Effector CD8-positive, alpha-beta T cell (primary cell): ENCODE measurements around the gene ZCCHC18.

Source experiments
- DNase-seq: peaks from one replicate; lab custom pipeline; 2025; lab: John Stamatoyannopoulos, UW

ZCCHC18 gene

DNA sequence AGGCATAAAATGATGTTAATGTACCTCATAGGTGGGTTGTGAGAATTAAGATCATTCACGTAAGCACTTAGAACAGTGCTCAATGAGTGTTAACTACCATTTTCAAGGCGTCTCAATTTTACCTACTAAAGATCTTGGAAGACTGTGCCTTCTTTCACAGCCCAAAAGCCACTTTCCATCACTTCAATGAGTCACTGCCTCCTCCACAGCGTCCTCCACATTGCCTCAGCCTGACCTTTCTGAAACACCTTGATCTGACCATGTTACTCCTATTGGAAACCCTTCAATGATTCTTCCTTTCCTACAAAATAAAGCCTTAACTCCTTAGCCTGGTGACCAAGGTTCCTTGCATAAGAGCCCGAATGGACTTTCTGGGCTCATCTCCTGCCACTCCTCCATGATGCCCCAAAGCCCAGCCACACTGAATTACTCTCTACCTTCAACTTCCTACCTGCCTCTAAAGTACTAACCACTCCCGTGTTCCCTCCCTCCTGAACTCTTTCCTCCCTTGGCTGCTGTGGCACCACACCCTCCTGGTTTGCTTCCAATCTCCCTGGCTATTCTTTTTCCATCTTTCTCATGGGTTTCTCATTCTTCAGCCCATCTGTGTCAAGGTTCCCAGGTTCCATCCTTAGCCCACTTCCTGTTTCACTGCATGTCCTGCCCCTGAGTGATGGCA is 22.4 kb downstream of the ZCCHC18 start:
- DNase-seq = no peak

DNA sequence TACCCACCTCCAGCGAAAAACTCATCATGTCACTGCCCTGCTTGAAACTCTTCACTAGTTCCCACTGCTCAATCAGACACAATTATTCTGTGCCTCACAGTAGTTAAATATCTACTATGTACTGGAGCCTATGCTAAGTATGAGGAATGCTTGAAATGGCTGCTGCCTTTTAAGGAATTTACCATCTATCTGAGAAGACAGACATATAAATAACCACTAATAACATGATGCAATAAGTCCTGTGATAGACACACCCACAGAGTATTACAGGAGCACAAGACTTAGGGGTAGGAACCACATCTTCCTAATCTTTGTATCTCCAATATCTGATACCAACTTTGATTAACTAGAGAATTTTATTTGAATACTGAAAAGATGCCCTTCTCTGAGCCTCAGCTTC is 23.4 kb downstream of the ZCCHC18 start:
- DNase-seq = no peak

DNA sequence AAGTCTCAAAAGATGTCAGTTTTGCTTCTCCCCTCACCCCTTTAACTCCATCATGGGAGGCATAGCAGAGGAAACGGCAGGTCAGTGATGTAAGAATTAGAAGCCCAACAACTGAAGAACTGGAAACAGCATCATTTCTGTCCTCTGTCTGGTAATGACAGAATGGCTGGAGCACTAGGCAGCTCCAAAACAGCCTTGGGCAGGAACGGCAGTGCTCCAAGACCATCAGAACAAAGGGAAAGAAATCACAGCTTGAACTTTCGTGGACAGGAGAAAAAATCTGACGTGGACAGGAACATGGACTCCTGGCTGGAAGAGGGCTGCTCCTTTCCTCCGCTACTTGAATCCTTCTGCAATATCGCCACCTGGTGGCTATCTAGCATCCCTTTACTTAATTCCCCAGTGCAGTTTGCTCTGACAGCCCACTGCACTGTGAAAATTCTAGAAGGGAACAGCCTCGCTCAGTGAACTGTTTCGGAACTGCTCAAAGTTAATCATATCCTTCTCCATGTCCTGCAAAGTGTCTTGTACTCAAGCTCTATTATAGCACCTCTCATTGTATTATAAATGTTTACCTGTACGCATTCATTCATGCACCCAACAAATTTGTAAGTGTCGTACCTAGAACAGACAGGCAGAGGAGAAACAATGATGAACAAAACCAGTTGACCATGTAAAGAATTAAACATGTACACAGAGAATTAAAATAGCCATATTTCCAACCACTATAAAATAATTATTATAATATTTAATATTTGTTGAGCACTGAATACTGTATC is 24.1 kb downstream of the ZCCHC18 start:
- peak; percentile 40 for DNase-seq

DNA sequence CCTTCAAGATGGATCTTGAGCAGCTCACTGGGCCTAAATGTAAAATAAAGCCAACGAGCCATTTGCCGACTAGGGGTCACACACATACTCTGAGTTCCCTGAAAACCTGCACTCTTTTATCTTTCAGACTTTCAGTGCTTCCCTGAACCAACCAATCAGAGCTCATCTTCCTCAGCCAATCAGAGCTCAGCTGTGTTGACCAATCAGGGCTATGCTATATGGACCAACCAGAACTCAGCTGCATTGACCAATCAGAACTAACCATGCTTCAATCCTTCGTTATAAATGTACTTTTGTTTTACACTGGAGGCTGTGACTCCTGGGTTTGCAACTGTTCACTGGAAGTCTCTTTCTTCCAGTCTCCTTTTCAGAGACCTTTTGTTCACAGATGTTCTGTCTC is 25.2 kb downstream of the ZCCHC18 start:
- DNase-seq = no peak

DNA sequence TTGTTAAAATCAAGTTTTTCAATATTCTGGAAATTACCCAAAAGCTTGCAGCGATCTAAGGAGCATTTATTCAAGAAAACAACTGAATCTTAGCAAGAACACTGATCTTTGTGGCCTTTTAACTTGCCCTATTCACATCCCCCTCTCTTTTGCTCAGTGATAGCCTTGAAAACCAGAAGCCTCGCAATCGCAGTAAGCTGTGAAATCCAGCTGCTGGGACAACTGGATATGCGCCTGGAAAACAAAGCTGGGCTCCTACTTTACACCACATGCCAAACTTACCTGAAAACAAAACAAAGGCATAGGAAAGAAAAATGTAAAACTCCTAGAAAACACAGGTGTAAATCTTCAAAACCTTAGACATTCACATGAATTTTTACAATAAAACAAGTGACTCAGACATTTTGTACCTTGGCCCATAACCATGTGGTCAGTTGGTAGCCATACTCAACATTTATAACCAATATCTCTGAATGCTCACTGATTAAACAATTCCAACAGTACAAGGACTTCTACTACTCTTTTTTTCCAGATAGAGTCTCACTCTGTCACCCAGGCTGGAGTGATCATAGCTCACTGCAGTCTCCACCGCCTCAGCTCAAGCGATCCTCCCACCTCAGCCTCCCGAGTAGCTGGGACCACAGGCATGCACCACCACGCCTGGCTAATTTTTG is 28.9 kb downstream of the ZCCHC18 start:
- DNase-seq = no peak

DNA sequence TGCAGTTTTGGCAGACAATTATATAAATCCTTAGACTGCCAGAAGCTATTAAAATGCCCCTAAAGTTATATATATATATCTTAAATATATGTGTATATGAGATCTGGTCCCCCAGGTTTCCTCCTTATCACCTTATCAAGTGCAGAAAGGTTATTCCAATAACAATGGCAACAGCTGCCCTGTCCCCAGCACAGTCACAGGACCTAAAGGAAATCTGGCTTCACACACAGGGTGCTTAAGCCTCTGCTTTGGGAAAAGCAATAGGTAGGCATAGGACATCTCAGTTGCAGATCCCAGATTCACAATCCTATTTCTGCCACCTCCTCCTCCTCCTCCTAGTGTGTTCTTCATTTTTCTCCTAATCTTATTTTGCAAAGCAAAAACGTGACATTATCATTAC is 38.7 kb downstream of the ZCCHC18 start:
- no peak for DNase-seq

DNA sequence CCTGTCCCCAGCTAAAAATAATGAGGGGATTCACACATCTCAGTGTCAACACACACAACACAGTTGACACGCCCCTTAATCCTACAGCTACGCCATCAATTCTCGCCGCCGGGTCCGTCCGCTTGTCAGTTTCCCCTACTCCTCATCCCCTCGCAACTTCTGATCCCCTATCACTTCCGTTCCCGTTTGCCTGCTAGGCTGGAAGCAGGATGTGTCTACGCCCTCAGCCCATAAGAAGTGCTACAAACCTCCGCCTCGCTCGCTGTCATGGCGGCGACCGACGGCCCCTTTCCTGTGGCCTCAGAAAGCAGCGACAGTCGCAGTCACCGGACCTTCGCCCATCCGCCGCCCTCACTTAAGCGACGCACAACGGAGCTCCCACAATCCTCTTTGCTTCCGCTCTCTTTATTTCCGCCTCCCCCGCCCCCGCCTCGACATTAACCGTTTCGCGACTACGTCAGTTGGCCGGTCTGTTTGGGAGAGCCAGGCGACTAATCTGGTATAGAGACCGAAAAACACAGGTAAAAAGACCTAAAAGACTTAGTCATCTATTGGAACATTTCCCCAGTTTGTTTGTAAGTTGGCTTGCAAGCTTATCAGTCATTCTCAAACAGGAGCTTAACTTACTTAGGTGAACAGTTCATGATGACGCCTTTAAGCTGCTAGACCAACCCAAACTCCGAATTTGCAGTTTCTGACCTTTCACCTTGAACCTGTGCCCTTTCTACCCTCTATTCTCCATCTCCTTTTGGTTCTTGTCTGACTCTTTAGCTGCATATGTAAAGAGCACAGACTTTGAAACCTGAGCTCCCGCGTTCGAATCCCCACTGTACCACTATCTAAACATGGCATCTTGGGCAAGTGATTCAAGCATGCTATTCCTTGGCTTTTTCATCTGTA is 44.6 kb downstream of the ZCCHC18 start, which contains the start of gene SLC25A53:
TSS of gene SLC25A53 (minus strand) at position 380 of the 900 bp plus-strand sequence. CDS start 51,752 bp downstream, outside the sequence.
- DNase-seq = peak; percentile 73
